IMR-90 (cell line): ENCODE measurements around the gene COL23A1. TPM values are rescaled to one million over a fixed set of nuclear protein-coding genes. Genes with fewer than 3 reads are reported as not detected.

Source experiments
- ATAC-seq: fragments of 200-7000 bp; cut with Tn5 transposase; 2 replicates; pipeline ENCODE4 v1.9.1; 2020; ENCODE audit warnings: low read depth, mild to moderate bottlenecking, moderate library complexity
- BruUV-seq: library from RNA; stranded (reverse); fragments of 400-500 nt; replicated peaks from 2 replicates; lab custom pipeline; 2021; lab: Mats Ljungman, UMichigan
- CTCF ChIA-PET: fragments of 300-600 bp; formaldehyde crosslinking; extraction: SDS; loops from one replicate; lab custom pipeline; 2021; ENCODE audit warnings: antibody characterized with exemption; lab: Yijun Ruan, JAX
- POLR2A ChIA-PET: fragments of 300-600 bp; sonication (Branson Sonifier 250); formaldehyde crosslinking; loops from one replicate; lab custom pipeline; 2022; ENCODE audit warnings: antibody characterized with exemption; ENCODE audit not compliant: unreplicated experiment; lab: Charles Lee
- DNase-seq: peaks from one replicate; pipeline ENCODE4 v3.0.0; 2013
- H2AFZ ChIP-seq: replicated peaks from 2 replicates; pipeline ENCODE3; 2013; ENCODE audit warnings: low read length, mild to moderate bottlenecking; ENCODE audit not compliant: poor library complexity
- H2AK5ac ChIP-seq: 2 replicates; pipeline ENCODE4 v1.6.1; 2013; ENCODE audit warnings: low read depth, low read length, inconsistent platforms
- H2AK9ac ChIP-seq: replicated peaks from 2 replicates; pipeline ENCODE3; 2013; ENCODE audit warnings: mild to moderate bottlenecking, low read depth, low read length, moderate library complexity; ENCODE audit not compliant: poor library complexity
- H2BK120ac ChIP-seq: 2 replicates; pipeline ENCODE4 v1.6.1; 2013; ENCODE audit warnings: low read depth, low read length, inconsistent platforms
- H2BK15ac ChIP-seq: 3 replicates; pipeline ENCODE4 v1.6.1; 2013; ENCODE audit warnings: low read depth, low read length, inconsistent platforms
- H2BK20ac ChIP-seq: 2 replicates; pipeline ENCODE4 v1.6.1; 2013; ENCODE audit warnings: low read depth, mild to moderate bottlenecking, inconsistent platforms, low read length, moderate library complexity
- H2BK5ac ChIP-seq: 2 replicates; pipeline ENCODE4 v1.6.1; 2013; ENCODE audit warnings: mild to moderate bottlenecking, low read depth, low read length, inconsistent platforms; ENCODE audit not compliant: poor library complexity, severe bottlenecking
- H3K14ac ChIP-seq: replicated peaks from 2 replicates; pipeline ENCODE4 v1.6.1; 2013; ENCODE audit warnings: low read depth, low read length, inconsistent platforms
- H3K18ac ChIP-seq: 2 replicates; pipeline ENCODE4 v1.6.1; 2013; ENCODE audit warnings: low read depth, low read length, control low read depth
- H3K23ac ChIP-seq: 2 replicates; pipeline ENCODE4 v1.6.1; 2013; ENCODE audit warnings: low read depth, low read length, inconsistent platforms
- H3K27ac ChIP-seq: 2 replicates; pipeline ENCODE4 v1.5.1; 2013; ENCODE audit warnings: mild to moderate bottlenecking, control low read depth, low read length; ENCODE audit not compliant: insufficient read depth
- H3K27me3 ChIP-seq: 2 replicates; pipeline ENCODE4 v1.6.1; 2013; ENCODE audit warnings: low read length; ENCODE audit not compliant: control insufficient read depth, insufficient read depth
- H3K36me3 ChIP-seq: 2 replicates; pipeline ENCODE4 v1.6.1; 2013; ENCODE audit warnings: low read length, mixed read lengths; ENCODE audit not compliant: control insufficient read depth, insufficient read depth
- H3K4ac ChIP-seq: 2 replicates; pipeline ENCODE4 v1.6.1; 2013; ENCODE audit warnings: low read depth, low read length, inconsistent platforms
- H3K4me1 ChIP-seq: 2 replicates; pipeline ENCODE4 v1.6.1; 2013; ENCODE audit warnings: low read length, mixed read lengths; ENCODE audit not compliant: control insufficient read depth, insufficient read depth
- H3K4me2 ChIP-seq: 2 replicates; pipeline ENCODE4 v1.6.1; 2013; ENCODE audit warnings: low read depth, mild to moderate bottlenecking, control low read depth, low read length, moderate library complexity
- H3K4me3 ChIP-seq: 2 replicates; pipeline ENCODE4 v1.5.1; 2013; ENCODE audit warnings: low read depth, mild to moderate bottlenecking, control low read depth, low read length, moderate library complexity; ENCODE audit not compliant: insufficient read depth
- H3K56ac ChIP-seq: 2 replicates; pipeline ENCODE4 v1.6.1; 2013; ENCODE audit warnings: low read length, inconsistent platforms; ENCODE audit not compliant: insufficient read depth; ENCODE audit errors: extremely low read depth
- H3K79me1 ChIP-seq, 2 experiments: 2 replicates each; pipeline ENCODE4 v1.6.1; 2013; ENCODE audit warnings: low read length in 2 of 2, inconsistent platforms in 1 of 2, low read depth in 1 of 2
- H3K9ac ChIP-seq: 2 replicates; pipeline ENCODE4 v1.6.1; 2013; ENCODE audit warnings: low read depth, low read length, control low read depth
- H3K9me1 ChIP-seq: 2 replicates; pipeline ENCODE4 v1.6.1; 2013; ENCODE audit warnings: low read length, inconsistent platforms; ENCODE audit not compliant: insufficient read depth
- H3K9me3 ChIP-seq: 2 replicates; pipeline ENCODE4 v1.6.1; 2013; ENCODE audit warnings: low read length; ENCODE audit not compliant: control insufficient read depth, insufficient read depth
- H4K20me1 ChIP-seq: 2 replicates; pipeline ENCODE4 v1.6.1; 2013; ENCODE audit warnings: low read length, inconsistent platforms; ENCODE audit not compliant: insufficient read depth
- H4K5ac ChIP-seq: 2 replicates; pipeline ENCODE4 v1.6.1; 2013; ENCODE audit warnings: mild to moderate bottlenecking, low read depth, low read length, control low read depth
- H4K8ac ChIP-seq, 2 experiments: 2 replicates each; pipeline ENCODE4 v1.6.1; 2013; ENCODE audit warnings: low read depth in 2 of 2, low read length in 2 of 2, control low read depth in 1 of 2, inconsistent platforms in 1 of 2
- H4K91ac ChIP-seq: 2 replicates; pipeline ENCODE4 v1.6.1; 2013; ENCODE audit warnings: low read depth, low read length, inconsistent platforms; ENCODE audit not compliant: insufficient read depth
- BHLHE40 ChIP-seq: fragments of 150-350 bp; IDR thresholded peaks from 2 replicates; pipeline ENCODE4 v1.6.1; 2016; ENCODE audit warnings: mild to moderate bottlenecking, low read depth, low read length
- CEBPB ChIP-seq: IDR thresholded peaks from 2 replicates; pipeline ENCODE4 v1.6.1; 2012; ENCODE audit warnings: low read depth, low read length, improper control_type of control experiment
- CHD1 ChIP-seq: IDR thresholded peaks from 2 replicates; pipeline ENCODE4 v1.6.1; 2012; ENCODE audit warnings: low read depth, low read length, improper control_type of control experiment
- FOS ChIP-seq: fragments of 150-350 bp; IDR thresholded peaks from 2 replicates; pipeline ENCODE4 v1.6.1; 2016; ENCODE audit warnings: low read depth, low read length
- MAFK ChIP-seq: IDR thresholded peaks from 2 replicates; pipeline ENCODE4 v1.6.1; 2012; ENCODE audit warnings: low read depth, low read length, improper control_type of control experiment
- MAZ ChIP-seq: IDR thresholded peaks from 2 replicates; pipeline ENCODE4 v1.6.1; 2012; ENCODE audit warnings: low read depth, mild to moderate bottlenecking, low read length, improper control_type of control experiment, moderate library complexity, borderline replicate concordance
- MXI1 ChIP-seq: IDR thresholded peaks from 2 replicates; pipeline ENCODE4 v1.6.1; 2012; ENCODE audit warnings: low read depth, mild to moderate bottlenecking, low read length, moderate library complexity, borderline replicate concordance
- NFE2L2 ChIP-seq: fragments of 150-350 bp; IDR thresholded peaks from 2 replicates; pipeline ENCODE4 v1.6.1; 2016; ENCODE audit warnings: low read depth, mild to moderate bottlenecking, low read length
- POLR2A ChIP-seq: IDR thresholded peaks from 2 replicates; pipeline ENCODE4 v1.6.1; 2012; ENCODE audit warnings: mild to moderate bottlenecking, low read depth, low read length
- RAD21 ChIP-seq: IDR thresholded peaks from 2 replicates; pipeline ENCODE4 v1.6.1; 2012; ENCODE audit warnings: low read length, improper control_type of control experiment
- RCOR1 ChIP-seq: IDR thresholded peaks from 2 replicates; pipeline ENCODE4 v1.6.1; 2012; ENCODE audit warnings: mild to moderate bottlenecking, low read length, improper control_type of control experiment; ENCODE audit not compliant: insufficient replicate concordance
- RFX5 ChIP-seq: IDR thresholded peaks from 2 replicates; pipeline ENCODE4 v1.8.0; 2012; ENCODE audit warnings: low read depth, mild to moderate bottlenecking, low read length, moderate library complexity
- SMC3 ChIP-seq: fragments of 150-350 bp; IDR thresholded peaks from 2 replicates; pipeline ENCODE4 v1.6.1; 2016; ENCODE audit warnings: low read depth, mild to moderate bottlenecking, antibody characterized with exemption, low read length, moderate library complexity
- WGBS, 2 experiments: methylation state at CpG; one replicate each; pipeline versions ENCODE4 v1.1.5 to v1.1.7; 2013; ENCODE audit warnings: missing lambda C conversion rate in 2 of 2; ENCODE audit not compliant: insufficient read length in 1 of 2; ENCODE audit errors: extremely low coverage in 2 of 2; 5-methylcytosine and 5-hydroxymethylcytosine counted together
- dilution Hi-C: fragments of 300-500 bp; cut with HindIII; formaldehyde crosslinking; loops from one replicate; pipeline ENCODE4 v1.14.3; 2018; ENCODE audit warnings: low sequenced_read_pairs; ENCODE audit not compliant: unreplicated experiment
- in situ Hi-C: fragments of 300-500 bp; cut with MboI; formaldehyde crosslinking; loops from 3 replicates; pipeline ENCODE4 v1.14.3; 2019; ENCODE audit warnings: low sequenced_read_pairs, inconsistent platforms, mixed read lengths
- intact Hi-C: fragments of 100-400 bp; cut with micrococcal nuclease; formaldehyde crosslinking; loops from 2 replicates; pipeline ENCODE4 v1.10.0; 2022
- polyA plus RNA-seq, 3 experiments: library from polyadenylated mRNA; depleted of rRNA; stranded (reverse); fragments of >200 nt; gene quantifications; 2 replicates each; pipeline ENCODE4 v1.2.3, GENCODE V29; 2012; ENCODE audit warnings: low replicate concordance in 1 of 3
- total RNA-seq: library from RNA; depleted of rRNA; stranded (reverse); fragments of >200 nt; gene quantifications from 2 replicates; pipeline ENCODE4 v1.2.3, GENCODE V29; 2012
- TF ChIP-seq, protein P1 (sequence below): fragments of 150-350 bp; IDR thresholded peaks from 2 replicates; pipeline ENCODE4 v1.6.1; 2016; ENCODE audit warnings: low read depth, mild to moderate bottlenecking, low read length, moderate library complexity, borderline replicate concordance
- TF ChIP-seq, protein P2 (sequence below): conservative IDR thresholded peaks from 2 replicates; pipeline ENCODE4 v1.5.1; 2012; ENCODE audit warnings: mild to moderate bottlenecking, low read depth, low read length, improper control_type of control experiment
- TF ChIP-seq, protein P3 (sequence below): fragments of 150-350 bp; IDR thresholded peaks from 2 replicates; pipeline ENCODE4 v1.6.1; 2017; ENCODE audit warnings: mild to moderate bottlenecking, antibody characterized with exemption, low read length, low read depth

COL23A1 gene
- total and polyA plus RNA-seq, 2 of the 4 experiments (the other 2 are of a cell fraction), result not detected

DNA sequence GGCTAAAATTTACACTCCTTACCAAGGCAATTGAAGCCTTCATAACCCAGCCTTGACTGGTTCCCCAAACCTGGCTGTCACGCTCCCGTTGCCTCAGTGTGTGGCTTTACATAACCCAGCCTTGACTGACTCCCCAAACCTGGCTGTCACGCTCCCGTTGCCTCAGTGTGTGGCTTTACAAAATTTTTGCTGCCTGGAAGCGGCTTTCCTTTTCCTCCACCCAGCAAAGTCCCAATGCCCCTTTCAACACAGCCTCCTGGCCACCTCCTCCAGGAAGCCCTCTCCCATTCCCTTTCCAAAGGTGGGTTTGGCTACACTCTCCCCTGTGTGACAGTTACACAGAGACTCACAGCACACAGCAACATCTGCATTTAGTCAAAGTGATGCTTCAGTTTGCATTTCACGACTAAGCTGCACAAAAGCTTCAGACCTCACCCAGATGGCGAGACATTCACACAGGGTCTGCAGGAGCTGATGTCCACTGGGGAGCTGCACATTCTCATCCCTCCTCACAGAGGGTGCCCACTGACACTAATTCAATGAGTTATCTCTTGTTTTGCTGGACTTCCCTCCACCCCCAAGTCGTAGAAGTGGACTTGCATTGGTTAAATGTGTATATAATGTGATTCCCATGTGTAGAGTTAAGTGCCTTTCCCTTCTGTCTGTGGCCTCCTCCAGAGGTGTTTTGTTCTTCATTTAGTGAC is 201.0 kb downstream of the COL23A1 start:
- no peaks in the 10 kb centered on the region for H3K27me3 ChIP-seq
- H4K91ac ChIP-seq, result no peak overlapping the region
- no peak overlapping the region for H2BK15ac ChIP-seq
- TF ChIP-seq RCOR1 (no peak), CHD1 (no peak), POLR2A (no peak), RAD21 (no peak), CEBPB (no peak), MAFK (no peak), MXI1 (no peak), SMC3 (no peak), MAZ (no peak), RFX5 (no peak), NFE2L2 (no peak), FOS (no peak), BHLHE40 (no peak)
- TF ChIP-seq, protein P1, sequence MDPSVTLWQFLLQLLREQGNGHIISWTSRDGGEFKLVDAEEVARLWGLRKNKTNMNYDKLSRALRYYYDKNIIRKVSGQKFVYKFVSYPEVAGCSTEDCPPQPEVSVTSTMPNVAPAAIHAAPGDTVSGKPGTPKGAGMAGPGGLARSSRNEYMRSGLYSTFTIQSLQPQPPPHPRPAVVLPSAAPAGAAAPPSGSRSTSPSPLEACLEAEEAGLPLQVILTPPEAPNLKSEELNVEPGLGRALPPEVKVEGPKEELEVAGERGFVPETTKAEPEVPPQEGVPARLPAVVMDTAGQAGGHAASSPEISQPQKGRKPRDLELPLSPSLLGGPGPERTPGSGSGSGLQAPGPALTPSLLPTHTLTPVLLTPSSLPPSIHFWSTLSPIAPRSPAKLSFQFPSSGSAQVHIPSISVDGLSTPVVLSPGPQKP, result no peak
- TF ChIP-seq, protein P2, sequence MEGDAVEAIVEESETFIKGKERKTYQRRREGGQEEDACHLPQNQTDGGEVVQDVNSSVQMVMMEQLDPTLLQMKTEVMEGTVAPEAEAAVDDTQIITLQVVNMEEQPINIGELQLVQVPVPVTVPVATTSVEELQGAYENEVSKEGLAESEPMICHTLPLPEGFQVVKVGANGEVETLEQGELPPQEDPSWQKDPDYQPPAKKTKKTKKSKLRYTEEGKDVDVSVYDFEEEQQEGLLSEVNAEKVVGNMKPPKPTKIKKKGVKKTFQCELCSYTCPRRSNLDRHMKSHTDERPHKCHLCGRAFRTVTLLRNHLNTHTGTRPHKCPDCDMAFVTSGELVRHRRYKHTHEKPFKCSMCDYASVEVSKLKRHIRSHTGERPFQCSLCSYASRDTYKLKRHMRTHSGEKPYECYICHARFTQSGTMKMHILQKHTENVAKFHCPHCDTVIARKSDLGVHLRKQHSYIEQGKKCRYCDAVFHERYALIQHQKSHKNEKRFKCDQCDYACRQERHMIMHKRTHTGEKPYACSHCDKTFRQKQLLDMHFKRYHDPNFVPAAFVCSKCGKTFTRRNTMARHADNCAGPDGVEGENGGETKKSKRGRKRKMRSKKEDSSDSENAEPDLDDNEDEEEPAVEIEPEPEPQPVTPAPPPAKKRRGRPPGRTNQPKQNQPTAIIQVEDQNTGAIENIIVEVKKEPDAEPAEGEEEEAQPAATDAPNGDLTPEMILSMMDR, result no peak
- TF ChIP-seq, protein P3, sequence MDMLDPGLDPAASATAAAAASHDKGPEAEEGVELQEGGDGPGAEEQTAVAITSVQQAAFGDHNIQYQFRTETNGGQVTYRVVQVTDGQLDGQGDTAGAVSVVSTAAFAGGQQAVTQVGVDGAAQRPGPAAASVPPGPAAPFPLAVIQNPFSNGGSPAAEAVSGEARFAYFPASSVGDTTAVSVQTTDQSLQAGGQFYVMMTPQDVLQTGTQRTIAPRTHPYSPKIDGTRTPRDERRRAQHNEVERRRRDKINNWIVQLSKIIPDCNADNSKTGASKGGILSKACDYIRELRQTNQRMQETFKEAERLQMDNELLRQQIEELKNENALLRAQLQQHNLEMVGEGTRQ, result no peak
- no peak overlapping the region for H3K4ac ChIP-seq
- intact Hi-C loops (no loop called here), in situ Hi-C loops (no loop called here), dilution Hi-C loops (no loop called here)
- CTCF ChIA-PET, result interaction anchor here (0.6 kb wide), 1 partner anchor 42 kb away, joined by 5 read pairs; no protein-coding TSS in a partner anchor
- POLR2A ChIA-PET, result no interaction called here
- H3K4me2 ChIP-seq, result no peak overlapping the region
- H2AK9ac ChIP-seq, result no peak overlapping the region
- H3K18ac ChIP-seq, result no peak overlapping the region
- ATAC-seq (no peak), DNase-seq (no peak)
- no peaks in the 10 kb centered on the region for H4K20me1 ChIP-seq
- H4K5ac ChIP-seq, result no peak overlapping the region
- no peaks in the 10 kb centered on the region for H3K79me1 ChIP-seq
- H2AK5ac ChIP-seq, result no peak overlapping the region
- H2BK5ac ChIP-seq, result no peak overlapping the region
- no peak overlapping the region for H3K27ac ChIP-seq
- peaks cover 14% of the 10 kb centered on the region for H3K9me3 ChIP-seq
- H3K14ac ChIP-seq, result no peak overlapping the region
- H3K4me3 ChIP-seq, result no peak overlapping the region
- H3K9me1 ChIP-seq, result no peaks in the 10 kb centered on the region
- no peaks in the 10 kb centered on the region for H3K36me3 ChIP-seq
- H3K23ac ChIP-seq, result no peak overlapping the region
- H2BK20ac ChIP-seq, result no peak overlapping the region
- no peak overlapping the region for H3K56ac ChIP-seq
- no peaks in the 10 kb centered on the region for H3K4me1 ChIP-seq
- BruUV-seq, result no TSS peak
- no peak overlapping the region for H4K8ac ChIP-seq
- H3K9ac ChIP-seq, result no peak overlapping the region
- H2AFZ ChIP-seq, result no peak overlapping the region
- 48% methylated on average over 3 of the region's 8 CpGs; no CpG with 5 or more reads in 1 of the 2 experiments for WGBS, 2 experiments
- no peak overlapping the region for H2BK120ac ChIP-seq
